GM18499 (cell line): ENCODE measurements around the gene TAAR6.
"Not testable (repeated sequence)": the region's sequence is repeated elsewhere in the genome, so short reads cannot be mapped to it uniquely, and the experiment has no call there.

Source experiments
- ATAC-seq: cut with Tn5 transposase; IDR thresholded peaks from one replicate; pipeline ENCODE4 v1.9.1; 2021; ENCODE audit warnings: moderate number of reproducible peaks; ENCODE audit not compliant: insufficient read depth, unreplicated experiment

Gene TAAR6

DNA sequence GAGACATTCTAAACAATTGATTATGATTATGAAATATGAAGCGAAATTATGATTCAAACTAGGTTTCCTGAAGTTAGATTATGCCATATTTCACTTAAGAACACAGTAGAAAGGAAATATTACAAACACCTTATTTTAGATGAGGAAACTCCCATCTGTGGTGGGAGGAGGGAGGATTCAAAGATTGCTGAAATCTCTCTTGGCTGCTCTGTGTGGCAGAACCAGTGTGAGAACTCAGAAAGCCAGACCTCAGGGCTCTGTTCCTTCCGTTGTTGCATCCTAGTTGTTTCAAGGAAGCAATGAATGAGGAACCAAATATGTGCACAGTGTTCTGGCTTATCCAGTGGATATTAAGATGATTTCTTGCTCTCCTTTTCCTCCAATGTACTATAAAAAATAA lies 17.3 kb downstream of the TAAR6 start:
- ATAC-seq = no peak

DNA sequence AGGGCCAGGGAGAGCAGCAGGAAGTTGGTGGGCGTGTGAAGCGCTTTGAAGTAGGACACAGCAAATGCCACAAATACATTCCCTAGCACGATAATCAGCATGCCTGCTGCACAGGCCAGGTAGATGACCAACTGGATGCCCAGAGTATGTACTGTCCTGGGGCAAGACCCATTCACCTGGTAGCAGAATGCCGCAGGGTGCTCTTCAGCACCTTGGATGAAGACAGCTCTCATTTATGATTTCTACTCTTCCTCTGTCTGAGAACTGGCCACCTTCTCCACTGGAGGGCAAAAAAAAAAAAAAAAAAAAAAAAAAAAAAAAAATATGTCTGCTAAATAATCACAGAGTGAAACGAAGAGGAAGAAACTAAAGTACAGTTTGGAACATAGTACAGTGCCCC lies 19.3 kb downstream of the TAAR6 start, which contains the start of gene TAAR5:
TSS of gene TAAR5 (minus strand) at position 288 of the 400 bp plus-strand sequence. CDS start at position 233, 55 bp downstream.
- no peak for ATAC-seq

DNA sequence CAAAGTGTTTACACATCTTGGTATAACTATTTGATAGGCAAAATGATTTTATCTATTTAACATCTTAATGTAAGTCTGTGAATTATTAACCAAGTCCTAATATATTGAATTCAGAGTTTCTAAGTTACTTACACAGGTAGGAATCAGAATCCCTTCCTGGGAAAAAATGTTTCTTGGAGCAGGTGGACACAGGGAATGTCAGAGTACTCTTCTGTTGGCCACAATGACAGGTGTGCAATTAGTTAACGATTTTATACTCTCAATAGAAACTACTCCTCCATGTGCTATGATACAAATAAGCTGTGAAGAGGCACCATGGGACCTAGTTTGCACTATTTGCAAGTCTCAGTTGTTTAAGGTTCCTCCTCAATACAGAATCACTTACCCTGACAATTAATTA lies 20.2 kb downstream of the TAAR6 start:
- ATAC-seq = no peak

DNA sequence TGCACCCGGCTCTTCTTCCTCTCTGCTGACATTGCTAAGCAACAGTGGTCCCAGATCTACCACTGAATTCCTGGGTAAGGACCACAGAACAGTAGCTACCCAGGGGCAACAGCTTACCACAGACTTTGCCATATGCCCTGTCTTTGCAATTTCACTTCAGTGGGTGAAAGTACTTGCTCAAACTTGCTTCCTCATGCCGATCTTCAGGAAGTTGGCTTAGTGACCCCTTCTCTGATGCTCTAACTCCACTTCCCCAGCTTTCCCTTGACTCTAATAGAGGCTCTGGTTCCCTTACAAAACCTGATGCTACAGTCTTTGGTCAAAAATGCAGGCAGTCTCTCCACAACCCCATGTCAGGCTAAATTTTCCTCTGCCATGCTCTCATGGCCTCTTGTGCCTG lies 22.7 kb downstream of the TAAR6 start:
- no peak for ATAC-seq

DNA sequence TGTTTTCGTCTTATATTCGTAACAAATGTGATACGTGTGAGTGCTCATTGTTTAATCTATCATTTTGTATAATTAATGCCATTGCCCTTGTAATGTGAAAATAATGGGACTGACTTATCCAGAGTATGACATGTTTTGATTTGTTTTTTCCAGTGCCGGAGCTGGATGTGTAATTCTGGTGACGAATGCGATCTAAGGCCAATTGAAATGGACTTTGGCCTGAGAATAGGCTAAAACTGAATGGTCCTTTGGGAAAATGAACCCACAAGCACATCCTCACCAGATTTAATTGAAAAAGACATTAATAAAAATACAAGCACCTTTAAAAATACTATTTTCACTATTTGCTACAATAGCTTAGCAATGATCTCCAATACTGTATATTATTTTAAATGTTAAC lies 26.1 kb downstream of the TAAR6 start:
- ATAC-seq = no peak

DNA sequence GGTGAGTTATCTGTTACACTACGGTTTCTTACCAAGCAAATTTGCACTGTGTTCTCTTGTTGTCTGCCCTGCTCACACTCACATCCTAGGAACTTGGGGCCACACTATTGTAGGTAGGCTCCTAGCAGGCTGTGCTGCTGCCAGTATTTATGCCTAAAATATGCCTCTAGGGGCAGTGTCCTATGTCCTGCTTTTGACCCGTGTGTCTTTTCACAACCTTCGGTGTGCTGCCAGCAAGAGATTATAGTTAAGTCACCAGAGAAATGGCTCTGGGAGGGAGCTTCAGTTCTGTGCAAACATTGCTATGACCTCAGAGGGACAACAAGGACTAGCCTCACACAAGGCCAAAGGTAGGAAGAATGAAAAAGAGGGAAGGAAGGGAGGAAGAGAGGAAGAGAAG lies 28.4 kb downstream of the TAAR6 start:
- ATAC-seq = peak; percentile 67

DNA sequence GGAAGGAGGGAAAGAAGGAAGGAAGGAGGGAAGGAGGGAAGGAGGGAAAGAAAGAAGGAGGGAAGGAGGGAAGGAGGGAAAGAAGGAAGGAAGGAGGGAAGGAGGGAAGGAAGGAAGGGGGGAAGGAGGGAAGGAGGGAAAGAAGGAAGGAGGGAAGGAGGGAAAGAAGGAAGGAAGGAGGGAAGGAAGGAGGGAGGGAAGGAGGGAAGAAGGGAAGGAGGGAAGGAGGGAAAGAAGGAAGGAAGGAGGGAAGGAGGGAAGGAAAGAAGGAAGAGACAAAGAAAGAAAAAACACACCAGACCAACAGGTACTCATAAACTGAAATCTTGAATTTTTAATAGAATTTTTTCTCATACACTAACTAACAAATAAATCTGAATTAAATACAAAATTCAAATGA lies 30.8 kb downstream of the TAAR6 start:
- not testable (repeated sequence) for ATAC-seq

DNA sequence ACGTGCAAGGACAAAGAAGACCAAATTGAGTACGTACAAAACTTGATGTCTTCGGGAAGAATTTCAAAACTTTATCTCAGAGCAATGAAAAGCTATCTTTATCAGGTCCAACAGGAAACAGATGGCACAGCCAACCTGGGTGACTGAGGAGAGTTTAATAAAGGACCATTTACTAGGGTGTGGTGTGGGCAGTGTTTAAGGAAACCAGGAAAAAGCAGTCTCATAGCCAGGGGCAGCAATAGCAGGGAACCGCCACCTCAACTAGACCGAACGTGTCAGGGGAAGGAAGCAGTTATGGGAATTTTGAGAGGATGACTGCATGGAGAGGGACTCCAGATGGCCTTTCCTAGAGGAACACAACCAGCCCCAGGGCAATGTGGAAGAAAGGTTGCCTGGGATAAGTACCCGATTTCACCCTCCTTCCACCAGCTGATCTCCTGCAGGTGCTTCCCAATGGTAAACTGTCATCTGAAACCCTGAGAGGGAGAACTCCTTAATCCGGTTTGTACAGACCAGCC lies 34.6 kb downstream of the TAAR6 start:
- ATAC-seq = no peak

DNA sequence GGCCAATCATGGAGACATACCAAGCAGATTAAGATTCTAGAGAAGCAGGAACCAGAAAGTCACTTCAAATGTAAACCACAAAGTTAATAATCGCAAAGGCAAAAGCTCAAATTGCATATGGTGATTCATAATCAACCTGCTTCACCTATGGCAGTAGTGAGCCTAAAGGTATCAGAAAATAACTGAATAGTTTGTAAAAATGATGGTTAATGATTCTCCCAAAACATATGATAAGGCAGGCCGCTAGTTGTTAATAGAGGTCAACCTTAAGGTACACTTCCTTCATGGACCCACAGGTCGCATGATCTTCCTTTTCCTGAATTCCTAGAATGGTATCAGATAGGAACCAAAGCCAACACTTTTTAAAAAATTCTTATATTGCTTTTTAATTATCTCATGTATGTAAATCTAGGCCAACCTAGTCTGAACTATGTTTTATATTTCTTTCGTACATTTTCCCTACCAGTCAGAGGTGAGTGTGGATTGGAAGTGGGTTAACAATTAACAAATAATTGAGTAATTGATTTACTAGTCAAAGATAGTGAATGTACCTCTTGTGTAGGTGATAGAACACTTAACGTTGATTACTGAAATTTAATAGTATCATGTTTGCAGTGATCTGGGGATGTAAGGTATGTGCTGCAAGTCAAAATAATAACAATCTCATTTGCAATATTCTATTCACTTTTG lies 37.6 kb downstream of the TAAR6 start:
- ATAC-seq = no peak

DNA sequence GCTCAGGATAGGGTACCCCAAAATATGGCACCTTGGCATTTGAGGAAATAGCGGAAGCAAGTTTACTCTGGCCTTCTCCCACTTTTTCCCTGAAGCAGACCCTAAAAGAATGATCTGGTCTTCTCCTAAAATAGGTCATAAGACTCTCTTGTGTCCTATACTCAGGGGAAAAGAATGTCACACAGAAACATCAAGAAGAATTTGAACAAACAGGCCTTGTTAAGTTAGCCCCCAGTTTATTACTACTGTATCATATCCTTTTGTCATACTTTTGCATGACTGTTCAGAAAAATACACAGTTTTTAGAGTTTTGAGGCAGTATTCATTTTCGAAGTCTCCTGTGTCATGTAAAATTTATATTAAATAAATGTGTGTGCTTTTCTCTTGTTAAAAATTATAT lies 41.5 kb downstream of the TAAR6 start:
- ATAC-seq = no peak

DNA sequence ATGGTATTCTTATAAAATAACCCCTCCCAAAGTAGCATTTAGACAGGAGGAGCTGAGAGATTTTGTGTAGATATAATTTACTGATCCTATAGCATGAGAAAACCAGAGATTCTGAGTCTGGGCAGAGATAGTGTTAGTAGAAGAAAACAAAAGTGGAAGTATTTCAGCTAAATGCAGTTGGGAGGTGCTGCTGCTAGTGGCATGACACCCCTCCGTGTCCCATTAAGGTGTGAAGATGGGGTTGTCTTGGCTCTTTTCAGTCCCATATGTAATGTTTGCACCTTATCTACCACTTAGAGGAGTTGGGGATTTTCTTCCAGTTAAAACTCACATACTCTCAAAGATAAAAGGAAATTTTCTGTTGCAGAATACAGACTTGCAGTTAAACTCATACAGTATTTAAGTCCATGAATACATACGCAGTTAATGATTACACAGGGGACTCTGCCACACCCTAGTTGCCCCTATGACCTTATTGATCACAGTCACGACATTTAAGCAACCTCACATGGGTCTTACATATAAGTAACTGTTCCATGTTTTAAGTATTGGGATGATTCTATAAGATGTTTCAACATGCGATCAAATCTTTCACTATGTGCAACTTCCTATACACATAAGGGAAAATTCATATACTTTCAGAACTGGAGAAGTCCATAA lies 42.5 kb downstream of the TAAR6 start:
- no peak for ATAC-seq

DNA sequence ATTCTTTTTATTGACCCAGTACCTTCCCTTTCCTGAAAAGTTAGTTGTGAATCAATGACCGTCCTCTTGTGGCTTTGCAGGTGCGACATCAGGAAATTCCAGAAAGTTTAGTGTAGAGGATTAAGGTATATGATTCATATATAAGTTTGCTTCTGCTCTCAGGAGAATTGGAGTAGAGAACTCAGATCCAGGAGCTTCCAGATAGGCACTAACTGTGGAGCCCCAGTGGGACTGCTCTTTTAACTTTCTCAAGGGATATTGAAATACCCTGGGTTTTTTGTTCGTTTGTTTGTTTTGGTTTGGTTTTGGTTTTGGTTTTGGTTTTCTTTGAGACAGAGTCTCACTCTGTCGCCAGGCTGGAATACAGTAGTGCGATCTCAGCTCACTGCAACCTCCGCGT lies 44.4 kb downstream of the TAAR6 start:
- ATAC-seq = no peak

DNA sequence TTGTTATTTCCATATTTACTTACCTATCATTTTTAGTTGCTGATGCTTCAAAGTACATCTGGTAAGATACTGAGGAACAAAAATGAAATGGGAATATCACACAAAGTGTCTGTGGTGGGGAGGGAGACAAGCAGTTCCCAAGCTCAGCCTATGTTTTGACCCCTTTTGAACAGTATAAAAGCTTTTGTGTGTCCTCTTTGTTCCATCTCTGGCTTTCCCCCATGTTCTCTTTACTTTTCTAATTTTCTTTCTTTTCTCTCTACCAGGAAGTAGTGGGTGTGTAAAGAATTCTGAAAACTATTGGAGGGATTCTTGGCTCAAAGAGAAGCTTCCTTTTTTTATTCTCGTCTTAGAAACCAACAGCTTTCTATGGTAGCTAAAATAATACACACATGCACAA lies 46.6 kb downstream of the TAAR6 start:
- ATAC-seq = no peak
